ENCODE measurements around the gene GNAI3. TPM values are rescaled to one million over a fixed set of nuclear protein-coding genes. Genes with fewer than 3 reads are reported as not detected.

Gene GNAI3
- total and polyA plus RNA-seq, 2 of the 13 experiments (the other 11 are each of a cell fraction or from before 2014, with no cell fraction given): 4.3 to 9.0 TPM

DNA sequence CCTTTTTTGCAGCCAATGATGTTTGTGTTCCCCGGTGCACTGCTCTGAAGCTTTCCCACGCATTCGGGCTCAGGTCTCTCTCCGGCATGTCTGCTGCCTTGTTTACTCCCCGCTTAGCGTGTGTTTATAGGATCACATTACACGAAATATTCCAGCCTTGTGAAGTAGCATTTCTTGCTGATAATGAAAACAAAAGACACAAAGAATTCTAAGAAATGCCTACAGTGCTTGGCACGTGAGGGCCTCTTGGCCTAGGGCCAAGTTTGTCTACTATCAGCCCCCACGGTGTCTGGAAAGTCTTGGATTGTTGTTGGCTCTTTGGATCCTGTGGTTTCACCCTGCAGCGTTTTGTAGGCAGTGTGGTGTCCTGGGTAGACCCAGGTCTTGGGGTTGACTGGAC, 96.3 kb downstream of the GNAI3 start (continued):
- TF ChIP-seq, protein P1, sequence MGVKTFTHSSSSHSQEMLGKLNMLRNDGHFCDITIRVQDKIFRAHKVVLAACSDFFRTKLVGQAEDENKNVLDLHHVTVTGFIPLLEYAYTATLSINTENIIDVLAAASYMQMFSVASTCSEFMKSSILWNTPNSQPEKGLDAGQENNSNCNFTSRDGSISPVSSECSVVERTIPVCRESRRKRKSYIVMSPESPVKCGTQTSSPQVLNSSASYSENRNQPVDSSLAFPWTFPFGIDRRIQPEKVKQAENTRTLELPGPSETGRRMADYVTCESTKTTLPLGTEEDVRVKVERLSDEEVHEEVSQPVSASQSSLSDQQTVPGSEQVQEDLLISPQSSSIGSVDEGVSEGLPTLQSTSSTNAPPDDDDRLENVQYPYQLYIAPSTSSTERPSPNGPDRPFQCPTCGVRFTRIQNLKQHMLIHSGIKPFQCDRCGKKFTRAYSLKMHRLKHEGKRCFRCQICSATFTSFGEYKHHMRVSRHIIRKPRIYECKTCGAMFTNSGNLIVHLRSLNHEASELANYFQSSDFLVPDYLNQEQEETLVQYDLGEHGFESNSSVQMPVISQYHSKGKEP (CRISPR knock-in tag; IDR thresholded peaks at IDR 0.05): no peak
- TF ChIP-seq XRCC5 (optimal IDR thresholded peaks at IDR 0.05; ENCODE audit: low read length) (no peak), ZSCAN21 (CRISPR knock-in tag; IDR thresholded peaks at IDR 0.05; ENCODE audit: borderline replicate concordance) (no peak), ZNF556 (CRISPR knock-in tag; IDR thresholded peaks at IDR 0.05; ENCODE audit: borderline replicate concordance) (no peak), NR3C1 (CRISPR knock-in tag; IDR thresholded peaks at IDR 0.05) (no peak), ZNF879 (CRISPR knock-in tag; IDR thresholded peaks at IDR 0.05) (no peak), ZNF350 (CRISPR knock-in tag; IDR thresholded peaks at IDR 0.05; ENCODE audit: borderline replicate concordance, low read depth) (no peak), KLF16 (CRISPR knock-in tag; IDR thresholded peaks at IDR 0.05) (no peak), PHF8 (CRISPR knock-in tag; IDR thresholded peaks at IDR 0.05) (no peak), HNRNPLL (IDR thresholded peaks at IDR 0.05; ENCODE audit: low read depth, low read length, poor library complexity, severe bottlenecking) (no peak), SMARCC2 (IDR thresholded peaks at IDR 0.05) (no peak), MZF1 (CRISPR knock-in tag; IDR thresholded peaks at IDR 0.05; ENCODE audit: borderline replicate concordance) (no peak), FOXO1 (CRISPR knock-in tag; IDR thresholded peaks at IDR 0.05) (no peak), FOXA3 (CRISPR knock-in tag; IDR thresholded peaks at IDR 0.05) (peak; percentile 22; the same call in 1 of the 2 replicates), SOX13 (IDR thresholded peaks at IDR 0.05) (no peak), SOX13 (CRISPR knock-in tag; conservative IDR thresholded peaks at IDR 0.05 in 1 of 2, IDR thresholded peaks at IDR 0.05 in 1 of 2) (peak in 1 of 2 experiments; percentile 35; a peak in 1 of 4 replicates), HDAC2 (CRISPR knock-in tag; IDR thresholded peaks at IDR 0.05) (no peak), SOX6 (IDR thresholded peaks at IDR 0.05) (no peak), SOX6 (CRISPR knock-in tag; IDR thresholded peaks at IDR 0.05) (peak; percentile 32; the same call in 1 of the 2 replicates), NFKB2 (CRISPR knock-in tag; IDR thresholded peaks at IDR 0.05; ENCODE audit: borderline replicate concordance) (no peak), ZBTB1 (CRISPR knock-in tag; IDR thresholded peaks at IDR 0.05; ENCODE audit: borderline replicate concordance) (no peak), BHLHE40 (IDR thresholded peaks at IDR 0.05; ENCODE audit: low read length) (peak; percentile 51; the same call in 1 of the 2 replicates)
- TF ChIP-seq, protein P2, sequence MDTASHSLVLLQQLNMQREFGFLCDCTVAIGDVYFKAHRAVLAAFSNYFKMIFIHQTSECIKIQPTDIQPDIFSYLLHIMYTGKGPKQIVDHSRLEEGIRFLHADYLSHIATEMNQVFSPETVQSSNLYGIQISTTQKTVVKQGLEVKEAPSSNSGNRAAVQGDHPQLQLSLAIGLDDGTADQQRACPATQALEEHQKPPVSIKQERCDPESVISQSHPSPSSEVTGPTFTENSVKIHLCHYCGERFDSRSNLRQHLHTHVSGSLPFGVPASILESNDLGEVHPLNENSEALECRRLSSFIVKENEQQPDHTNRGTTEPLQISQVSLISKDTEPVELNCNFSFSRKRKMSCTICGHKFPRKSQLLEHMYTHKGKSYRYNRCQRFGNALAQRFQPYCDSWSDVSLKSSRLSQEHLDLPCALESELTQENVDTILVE (CRISPR knock-in tag; IDR thresholded peaks at IDR 0.05): no peak
- TF ChIP-seq, protein P3, sequence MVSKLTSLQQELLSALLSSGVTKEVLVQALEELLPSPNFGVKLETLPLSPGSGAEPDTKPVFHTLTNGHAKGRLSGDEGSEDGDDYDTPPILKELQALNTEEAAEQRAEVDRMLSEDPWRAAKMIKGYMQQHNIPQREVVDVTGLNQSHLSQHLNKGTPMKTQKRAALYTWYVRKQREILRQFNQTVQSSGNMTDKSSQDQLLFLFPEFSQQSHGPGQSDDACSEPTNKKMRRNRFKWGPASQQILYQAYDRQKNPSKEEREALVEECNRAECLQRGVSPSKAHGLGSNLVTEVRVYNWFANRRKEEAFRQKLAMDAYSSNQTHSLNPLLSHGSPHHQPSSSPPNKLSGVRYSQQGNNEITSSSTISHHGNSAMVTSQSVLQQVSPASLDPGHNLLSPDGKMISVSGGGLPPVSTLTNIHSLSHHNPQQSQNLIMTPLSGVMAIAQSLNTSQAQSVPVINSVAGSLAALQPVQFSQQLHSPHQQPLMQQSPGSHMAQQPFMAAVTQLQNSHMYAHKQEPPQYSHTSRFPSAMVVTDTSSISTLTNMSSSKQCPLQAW (CRISPR knock-in tag; IDR thresholded peaks at IDR 0.05): no peak
- TF ChIP-seq, protein P4, sequence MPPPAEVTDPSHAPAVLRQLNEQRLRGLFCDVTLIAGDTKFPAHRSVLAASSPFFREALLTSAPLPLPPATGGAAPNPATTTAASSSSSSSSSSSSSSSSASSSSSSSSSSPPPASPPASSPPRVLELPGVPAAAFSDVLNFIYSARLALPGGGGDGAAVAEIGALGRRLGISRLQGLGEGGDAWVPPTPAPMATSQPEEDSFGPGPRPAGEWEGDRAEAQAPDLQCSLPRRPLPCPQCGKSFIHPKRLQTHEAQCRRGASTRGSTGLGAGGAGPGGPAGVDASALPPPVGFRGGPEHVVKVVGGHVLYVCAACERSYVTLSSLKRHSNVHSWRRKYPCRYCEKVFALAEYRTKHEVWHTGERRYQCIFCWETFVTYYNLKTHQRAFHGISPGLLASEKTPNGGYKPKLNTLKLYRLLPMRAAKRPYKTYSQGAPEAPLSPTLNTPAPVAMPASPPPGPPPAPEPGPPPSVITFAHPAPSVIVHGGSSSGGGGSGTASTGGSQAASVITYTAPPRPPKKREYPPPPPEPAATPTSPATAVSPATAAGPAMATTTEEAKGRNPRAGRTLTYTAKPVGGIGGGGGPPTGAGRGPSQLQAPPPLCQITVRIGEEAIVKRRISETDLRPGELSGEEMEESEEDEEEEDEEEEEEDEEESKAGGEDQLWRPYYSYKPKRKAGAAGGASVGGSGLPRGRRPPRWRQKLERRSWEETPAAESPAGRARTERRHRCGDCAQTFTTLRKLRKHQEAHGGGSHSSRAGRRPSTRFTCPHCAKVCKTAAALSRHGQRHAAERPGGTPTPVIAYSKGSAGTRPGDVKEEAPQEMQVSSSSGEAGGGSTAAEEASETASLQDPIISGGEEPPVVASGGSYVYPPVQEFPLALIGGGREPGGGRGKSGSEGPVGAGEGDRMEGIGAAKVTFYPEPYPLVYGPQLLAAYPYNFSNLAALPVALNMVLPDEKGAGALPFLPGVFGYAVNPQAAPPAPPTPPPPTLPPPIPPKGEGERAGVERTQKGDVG (CRISPR knock-in tag; IDR thresholded peaks at IDR 0.05; ENCODE audit: borderline replicate concordance): no peak
